Activated T-helper 1 cell treated with anti-CD3 and anti-CD28 coated beads, Interleukin-12 subunit alpha, Interleukin-12 subunit beta, Interleukin-2, Interleukin-4 antibody, amounts not matched to agents 30 ng/mL and 10 ng/mL and 1 ng/mL, durations not matched to agents 14 hours and 24 hours and 36 hours (primary cell): Measurements from ENCODE around the gene RPRD1B. TPM values are rescaled to one million over a fixed set of nuclear protein-coding genes. Genes with fewer than 3 reads are reported as not detected.
"Not testable (repeated sequence)": the region's sequence is repeated elsewhere in the genome, so short reads cannot be mapped to it uniquely, and the experiment has no call there.

Experiments used
- DNase-seq: peaks from one replicate; pipeline ENCODE4 v3.0.0; 2021; ENCODE audit warnings: low spot score
- H3K27ac Mint-ChIP-seq: one replicate; pipeline ENCODE4 v1.8.0; 2021; ENCODE audit warnings: mild to moderate bottlenecking, mixed read lengths
- H3K27me3 Mint-ChIP-seq: one replicate; pipeline ENCODE4 v1.8.0; 2022; ENCODE audit warnings: mild to moderate bottlenecking, moderate library complexity, mixed read lengths; ENCODE audit not compliant: insufficient read depth
- H3K36me3 Mint-ChIP-seq: one replicate; pipeline ENCODE4 v1.8.0; 2021; ENCODE audit warnings: low read depth, mixed read lengths
- H3K4me1 Mint-ChIP-seq: one replicate; pipeline ENCODE4 v1.8.0; 2021; ENCODE audit warnings: low read depth, mixed read lengths
- H3K4me3 Mint-ChIP-seq: one replicate; pipeline ENCODE4 v1.8.0; 2021; ENCODE audit warnings: mild to moderate bottlenecking, moderate library complexity, mixed read lengths
- H3K9me3 Mint-ChIP-seq: one replicate; pipeline ENCODE4 v1.8.0; 2021; ENCODE audit warnings: mixed read lengths
- intact Hi-C: fragments of 100-400 bp; cut with micrococcal nuclease; formaldehyde crosslinking; loops from one replicate; pipeline ENCODE4 v1.15.1; 2024
- total RNA-seq: library from RNA; stranded (reverse); gene quantifications from 2 replicates; pipeline ENCODE4 v1.2.3, GENCODE V29; 2022

Gene RPRD1B
- total RNA-seq, 1 donor from 2014 or later = 48.8 TPM

DNA sequence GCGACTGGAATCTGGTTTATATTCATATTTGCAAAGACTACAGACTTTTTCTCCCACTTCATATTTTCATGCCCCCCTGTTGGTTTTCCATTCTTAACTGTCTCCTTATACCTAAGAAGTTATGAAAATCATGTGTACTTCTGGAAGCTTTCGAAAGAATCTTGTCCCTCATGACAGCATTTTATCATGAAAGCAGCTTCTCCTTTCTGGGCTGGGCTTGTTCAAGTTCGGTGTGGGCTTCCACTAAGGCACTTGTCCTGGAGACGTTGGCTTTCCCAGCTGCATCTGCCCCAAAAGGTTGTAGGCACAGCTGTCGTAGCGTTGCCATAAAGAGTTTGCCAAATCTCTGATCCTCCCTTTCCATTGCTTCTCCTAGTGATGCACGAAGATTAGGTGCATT lies 56.5 kb downstream of the RPRD1B start:
- Mint-ChIP-seq H3K36me3 (peaks cover 36% of the 10 kb centered on the region), H3K4me3 (no peak overlapping the region), H3K4me1 (peaks cover 40% of the 10 kb centered on the region), H3K9me3 (no peaks in the 10 kb centered on the region), H3K27ac (no peak overlapping the region), H3K27me3 (no peaks in the 10 kb centered on the region)
- DNase-seq = no peak
- intact Hi-C loops = no loop called here

DNA sequence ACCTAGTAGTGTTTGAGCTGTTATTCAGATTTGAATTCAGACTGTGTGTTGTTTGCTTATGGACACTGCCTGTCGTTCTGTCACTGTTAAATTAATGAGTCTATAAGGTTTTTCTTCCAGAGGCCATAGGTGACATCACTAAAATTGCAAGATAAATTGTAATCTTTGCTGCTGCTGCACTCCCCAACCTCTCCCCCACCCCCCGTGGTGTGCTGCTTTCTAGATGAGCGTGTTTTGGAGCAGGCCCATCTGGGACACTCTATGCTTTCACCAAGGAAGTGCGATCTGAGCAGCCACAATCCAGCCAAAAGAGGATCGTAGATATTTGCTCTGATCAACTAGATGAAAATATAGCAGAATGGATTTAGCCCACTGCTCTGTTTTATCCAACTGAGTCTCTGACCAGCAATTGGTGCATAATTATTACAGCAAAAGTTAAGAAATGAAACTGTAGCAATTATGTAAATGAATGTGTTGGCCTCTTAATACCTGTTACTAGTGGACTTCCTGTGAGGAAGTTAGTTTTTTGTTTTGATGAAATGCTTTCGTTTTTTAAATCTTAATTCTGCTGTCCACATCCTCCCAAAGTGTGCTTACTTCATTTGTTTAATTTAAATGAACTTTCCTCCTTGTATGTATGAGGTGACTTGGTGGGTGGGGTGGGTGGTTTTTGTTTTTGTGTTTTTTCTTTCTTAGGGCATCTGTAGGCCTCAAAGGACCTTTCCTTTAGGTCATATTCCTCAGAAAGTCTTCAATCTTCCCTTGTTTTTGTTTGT lies 58.1 kb downstream of the RPRD1B start:
- Mint-ChIP-seq H3K4me1 (peaks cover 44% of the 10 kb centered on the region), H3K9me3 (no peaks in the 10 kb centered on the region), H3K4me3 (no peak overlapping the region), H3K27me3 (no peaks in the 10 kb centered on the region), H3K36me3 (peaks cover 31% of the 10 kb centered on the region), H3K27ac (peak overlapping the region; percentile 69)
- no peak for DNase-seq
- intact Hi-C loops = no loop called here

DNA sequence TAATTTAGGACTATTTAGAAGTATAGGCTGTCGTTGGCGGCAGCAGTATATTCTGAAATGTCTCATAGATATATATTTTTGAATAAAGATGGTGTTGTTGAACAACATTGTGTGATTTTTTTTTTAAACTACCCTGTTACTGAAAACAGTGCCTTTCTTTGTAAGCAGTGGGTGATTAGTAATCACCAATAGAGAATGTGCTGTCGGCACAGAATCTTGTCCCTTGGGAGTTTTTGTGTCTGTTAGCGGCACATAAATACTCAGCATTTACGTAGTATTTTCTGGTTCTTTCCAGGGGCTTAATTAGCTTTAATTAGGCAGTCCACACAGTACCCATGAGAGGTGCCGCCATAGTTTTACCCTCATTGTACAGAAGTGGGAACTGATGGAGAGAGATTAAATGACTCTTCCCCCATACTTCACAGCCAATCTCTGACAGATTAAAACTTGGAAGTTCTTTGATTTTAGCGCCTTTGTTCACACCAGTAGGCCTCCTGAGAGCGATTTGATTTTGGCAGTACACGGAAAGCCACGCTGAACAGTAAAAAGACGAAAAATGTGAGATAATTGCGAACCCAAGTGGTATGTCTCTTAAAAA lies 58.8 kb downstream of the RPRD1B start:
- peaks cover 26% of the 10 kb centered on the region for H3K36me3 Mint-ChIP-seq
- H3K4me1 Mint-ChIP-seq = peaks cover 44% of the 10 kb centered on the region
- no peak overlapping the region for H3K4me3 Mint-ChIP-seq
- H3K27me3 Mint-ChIP-seq = no peaks in the 10 kb centered on the region
- intact Hi-C loops = no loop called here
- DNase-seq = no peak
- peak overlapping the region; percentile 69 for H3K27ac Mint-ChIP-seq
- H3K9me3 Mint-ChIP-seq = no peaks in the 10 kb centered on the region

DNA sequence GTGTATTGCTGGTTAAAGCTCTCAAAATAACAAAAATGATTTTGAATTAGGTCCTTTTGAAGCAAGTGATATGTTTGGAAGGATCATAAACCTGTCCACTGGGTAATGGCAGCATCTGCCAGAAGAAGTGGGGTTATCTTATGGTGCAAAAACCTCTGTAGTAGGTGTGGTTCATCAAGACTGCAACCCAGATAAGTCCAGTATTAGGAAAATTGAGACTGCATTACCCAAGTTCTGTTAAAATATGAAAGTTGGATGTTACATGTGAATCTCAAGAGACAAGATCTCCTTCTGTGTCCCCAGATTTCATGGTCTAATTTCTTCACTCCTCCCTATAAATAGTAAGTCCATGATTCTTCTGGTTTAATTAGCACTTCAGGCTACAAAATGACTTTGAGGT lies 59.4 kb downstream of the RPRD1B start:
- Mint-ChIP-seq H3K9me3 (no peaks in the 10 kb centered on the region), H3K27ac (no peak overlapping the region), H3K27me3 (no peaks in the 10 kb centered on the region), H3K4me1 (peaks cover 44% of the 10 kb centered on the region), H3K4me3 (no peak overlapping the region), H3K36me3 (peaks cover 24% of the 10 kb centered on the region)
- no peak for DNase-seq
- intact Hi-C loops = no loop called here

DNA sequence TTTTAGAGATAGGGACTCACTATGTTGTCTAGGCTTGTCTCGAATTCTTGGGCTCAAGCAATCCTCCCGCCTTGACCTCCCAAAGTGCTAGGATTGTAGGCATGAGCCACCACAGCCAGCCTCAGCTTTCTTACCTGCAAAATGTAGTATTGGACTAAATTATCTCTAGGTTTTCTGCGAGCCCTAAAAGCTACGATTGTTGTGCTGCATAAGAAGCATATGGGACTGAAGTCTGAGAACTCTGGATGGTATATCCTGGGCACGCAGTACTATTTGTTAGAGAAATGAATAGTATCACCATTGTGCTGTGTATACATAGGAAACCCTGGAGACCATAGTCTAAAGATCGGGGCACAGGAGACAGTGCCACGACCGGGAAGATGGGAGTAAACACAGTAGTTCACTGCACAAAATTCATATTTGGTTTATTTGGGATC lies 60.1 kb downstream of the RPRD1B start:
- no peaks in the 10 kb centered on the region for H3K27me3 Mint-ChIP-seq
- peaks cover 24% of the 10 kb centered on the region for H3K36me3 Mint-ChIP-seq
- peaks cover 44% of the 10 kb centered on the region for H3K4me1 Mint-ChIP-seq
- H3K4me3 Mint-ChIP-seq = no peak overlapping the region
- intact Hi-C loops = no loop called here
- no peak for DNase-seq
- no peaks in the 10 kb centered on the region for H3K9me3 Mint-ChIP-seq
- H3K27ac Mint-ChIP-seq = no peak overlapping the region

DNA sequence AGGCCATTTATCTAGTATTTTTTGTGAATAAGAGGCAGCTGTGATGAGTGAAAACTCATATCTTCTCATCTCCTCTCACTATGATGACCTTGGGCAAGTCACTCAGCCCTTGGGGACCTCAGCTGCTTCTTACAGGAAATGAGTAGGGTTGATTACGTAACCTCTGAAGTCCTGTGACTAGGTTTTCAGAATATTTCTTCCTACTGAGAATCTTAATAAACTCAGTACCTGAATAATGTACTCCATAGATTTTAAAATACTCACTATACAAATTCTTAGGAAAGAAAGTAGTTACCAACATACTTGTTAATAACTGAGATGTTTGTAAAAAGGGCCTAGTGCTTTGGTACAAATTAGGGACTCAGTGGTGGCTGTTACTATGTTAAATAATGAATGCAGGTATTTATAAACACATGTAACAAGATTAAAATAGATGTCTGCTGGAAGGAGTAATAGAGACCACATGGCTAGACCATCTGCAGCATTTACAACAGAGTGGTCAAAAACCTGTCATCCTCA lies 60.9 kb downstream of the RPRD1B start:
- intact Hi-C loops = no loop called here
- no peaks in the 10 kb centered on the region for H3K27me3 Mint-ChIP-seq
- H3K36me3 Mint-ChIP-seq = peaks cover 23% of the 10 kb centered on the region
- no peaks in the 10 kb centered on the region for H3K9me3 Mint-ChIP-seq
- peak; percentile 30 for DNase-seq
- peak overlapping the region; percentile 4 for H3K4me3 Mint-ChIP-seq
- H3K27ac Mint-ChIP-seq = no peak overlapping the region
- peaks cover 44% of the 10 kb centered on the region for H3K4me1 Mint-ChIP-seq

DNA sequence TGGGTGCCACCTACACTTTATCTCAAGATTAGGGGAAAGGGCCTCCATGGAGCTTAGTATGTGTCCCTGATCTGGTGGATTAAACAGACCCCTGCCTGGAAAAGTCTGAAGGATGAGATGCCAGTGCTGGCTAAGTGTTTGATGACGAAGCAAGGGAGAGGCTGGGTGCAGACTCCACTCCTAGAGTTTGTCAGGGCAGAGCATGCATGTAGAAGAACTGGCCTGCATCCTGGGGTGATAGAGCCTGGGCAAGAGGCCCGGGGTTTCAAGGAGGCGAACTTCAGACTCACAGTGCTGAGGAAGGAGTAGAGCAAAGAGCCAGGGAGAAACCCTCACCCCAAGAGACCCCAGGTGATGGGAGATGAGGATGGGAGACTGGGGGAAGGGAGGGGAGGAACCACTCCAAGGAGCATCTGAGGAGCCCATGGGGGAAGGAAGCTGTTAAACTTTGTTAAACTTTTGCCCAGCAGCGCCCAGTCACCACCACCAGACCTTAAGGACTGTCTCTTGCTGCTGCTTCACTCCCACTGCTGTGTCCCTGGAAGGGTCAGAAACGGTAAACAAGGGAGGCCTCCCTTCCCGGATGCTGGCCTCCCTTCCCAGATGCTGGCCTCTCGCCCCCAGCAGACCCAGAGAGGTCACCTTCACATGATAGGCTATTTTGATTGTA lies 61.6 kb downstream of the RPRD1B start:
- Mint-ChIP-seq H3K4me1 (peaks cover 44% of the 10 kb centered on the region), H3K36me3 (peaks cover 18% of the 10 kb centered on the region), H3K27ac (no peak overlapping the region), H3K4me3 (no peak overlapping the region), H3K27me3 (no peaks in the 10 kb centered on the region), H3K9me3 (no peaks in the 10 kb centered on the region)
- intact Hi-C loops = no loop called here
- DNase-seq = no peak

DNA sequence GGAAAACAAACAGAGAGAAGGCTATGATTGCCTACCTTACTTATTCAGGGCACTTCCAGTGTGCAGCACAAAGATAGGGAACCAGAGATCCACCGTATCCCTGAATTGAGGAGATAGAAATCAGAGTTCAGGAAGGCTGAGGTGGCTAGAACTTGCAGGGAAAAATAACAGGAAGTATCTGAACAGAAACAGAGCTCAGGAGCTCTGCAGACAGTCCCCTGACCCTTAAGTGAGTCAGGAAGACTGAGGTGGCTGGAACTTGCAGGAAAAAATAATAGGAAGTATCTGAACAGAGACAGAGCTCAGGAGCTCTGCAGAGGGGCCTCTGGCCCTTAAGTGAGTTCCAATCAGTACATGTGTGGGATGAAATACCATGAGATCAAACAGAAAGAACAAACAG lies 65.4 kb downstream of the RPRD1B start:
- Mint-ChIP-seq H3K9me3 (no peaks in the 10 kb centered on the region), H3K27ac (no peak overlapping the region), H3K27me3 (no peaks in the 10 kb centered on the region), H3K4me1 (peaks cover 15% of the 10 kb centered on the region), H3K4me3 (no peak overlapping the region), H3K36me3 (peaks cover 5% of the 10 kb centered on the region)
- intact Hi-C loops = no loop called here
- no peak for DNase-seq

DNA sequence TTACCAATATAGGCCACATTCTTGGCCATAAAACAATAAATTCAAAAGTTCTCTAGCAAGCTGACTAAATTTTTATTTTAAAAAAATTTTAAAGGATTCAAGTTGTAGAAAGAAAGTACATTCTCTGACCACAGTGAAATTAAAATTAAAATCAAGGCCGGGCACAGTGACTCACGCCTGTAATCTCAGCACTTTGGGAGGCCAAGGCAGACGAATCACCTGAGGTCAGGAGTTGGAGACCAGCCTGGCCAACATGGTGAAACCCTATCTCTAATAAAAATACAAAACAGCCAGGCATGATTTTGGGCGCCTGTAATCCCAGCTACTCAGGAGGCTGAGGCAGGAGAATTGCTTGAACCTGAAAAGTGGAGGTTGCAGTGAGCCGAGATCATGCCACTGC lies 68.7 kb downstream of the RPRD1B start:
- H3K9me3 Mint-ChIP-seq, H3K27ac Mint-ChIP-seq, intact Hi-C loops, H3K36me3 Mint-ChIP-seq, H3K27me3 Mint-ChIP-seq, DNase-seq, H3K4me1 Mint-ChIP-seq, H3K4me3 Mint-ChIP-seq: not testable (repeated sequence)

DNA sequence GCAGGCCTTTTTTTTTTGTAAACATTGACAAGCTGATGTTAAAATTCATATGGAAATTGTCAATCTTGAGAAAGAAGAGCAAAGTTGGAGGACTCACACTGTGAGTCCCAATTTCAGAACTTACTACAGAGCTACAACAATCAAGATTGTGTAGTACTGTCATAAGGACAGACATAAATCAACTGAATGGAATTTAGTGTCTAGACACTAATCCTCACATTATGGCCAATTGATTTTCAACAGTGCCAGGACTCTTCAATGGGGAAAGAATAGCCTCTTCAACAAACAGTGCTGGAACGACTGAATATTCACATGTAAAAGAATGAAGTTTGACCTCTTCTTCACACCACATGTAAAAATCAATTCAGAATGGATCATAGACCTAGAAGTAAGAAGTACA lies 70.7 kb downstream of the RPRD1B start:
- intact Hi-C loops = no loop called here
- Mint-ChIP-seq H3K9me3 (no peaks in the 10 kb centered on the region), H3K4me3 (no peak overlapping the region), H3K4me1 (no peaks in the 10 kb centered on the region), H3K27ac (no peak overlapping the region), H3K27me3 (peaks cover 5% of the 10 kb centered on the region), H3K36me3 (no peaks in the 10 kb centered on the region)
- no peak for DNase-seq

DNA sequence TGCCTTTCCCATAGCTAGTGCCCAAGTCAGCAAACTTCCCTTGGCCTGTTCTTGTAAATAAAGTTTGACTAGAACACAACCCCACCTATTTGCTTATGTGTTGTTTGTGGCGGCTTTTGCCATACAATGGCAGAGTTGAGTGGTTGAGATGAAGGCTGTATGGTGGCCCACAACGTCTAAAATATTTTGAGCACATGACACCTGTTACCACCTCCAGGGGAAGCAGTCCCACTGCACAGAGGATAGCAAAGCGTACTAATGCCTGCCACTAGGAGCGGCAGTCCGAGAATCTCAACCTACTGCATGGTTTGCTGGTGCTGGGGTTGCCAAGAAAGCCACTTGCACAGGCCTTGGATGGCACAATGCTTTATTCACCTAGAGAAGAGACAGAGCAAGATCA lies 72.9 kb downstream of the RPRD1B start:
- DNase-seq = no peak
- H3K4me3 Mint-ChIP-seq = no peak overlapping the region
- no peaks in the 10 kb centered on the region for H3K9me3 Mint-ChIP-seq

DNA sequence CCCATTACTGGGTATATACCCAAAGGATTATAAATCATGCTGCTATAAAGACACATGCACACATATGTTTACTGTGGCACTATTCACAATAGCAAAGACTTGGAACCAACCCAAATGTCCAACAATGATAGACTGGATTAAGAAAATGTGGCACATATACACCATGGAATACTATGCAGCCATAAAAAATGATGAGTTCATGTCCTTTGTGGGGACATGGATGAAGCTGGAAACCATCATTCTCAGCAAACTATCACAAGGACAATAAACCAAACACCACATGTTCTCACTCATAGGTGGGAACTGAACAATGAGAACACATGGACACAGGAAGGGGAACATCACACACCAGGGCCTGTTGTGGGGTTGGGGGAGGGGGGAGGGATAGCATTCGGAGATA lies 73.8 kb downstream of the RPRD1B start:
- DNase-seq, H3K27ac Mint-ChIP-seq, H3K9me3 Mint-ChIP-seq, H3K36me3 Mint-ChIP-seq, H3K4me3 Mint-ChIP-seq, intact Hi-C loops, H3K27me3 Mint-ChIP-seq, H3K4me1 Mint-ChIP-seq: not testable (repeated sequence)

More for the DNA sequence above, 72.9 kb downstream of the RPRD1B start:
- H3K27ac Mint-ChIP-seq = no peak overlapping the region
- peaks cover 5% of the 10 kb centered on the region for H3K27me3 Mint-ChIP-seq
- intact Hi-C loops = no loop called here
- H3K4me1 Mint-ChIP-seq = no peaks in the 10 kb centered on the region
- H3K36me3 Mint-ChIP-seq = no peaks in the 10 kb centered on the region

DNA sequence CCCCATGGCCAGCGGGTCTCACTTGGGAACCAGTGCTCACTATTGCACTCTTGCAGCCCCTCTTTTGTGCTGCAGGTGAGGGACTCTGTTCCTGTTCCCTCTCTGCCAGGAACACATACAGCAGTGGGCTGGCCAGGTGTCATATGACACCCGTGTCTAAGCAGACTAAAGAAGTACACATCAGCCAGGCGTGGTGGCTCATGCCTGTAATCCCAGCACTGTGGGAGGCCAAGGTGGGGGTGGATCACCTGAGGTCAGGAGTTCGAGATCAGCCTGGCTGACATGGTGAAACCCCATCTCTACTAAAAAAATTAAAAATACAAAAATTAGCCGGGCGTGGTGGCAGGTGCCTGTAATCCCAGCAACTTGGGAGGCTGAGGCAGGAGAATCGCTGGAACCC lies 74.4 kb downstream of the RPRD1B start:
- H3K27ac Mint-ChIP-seq, intact Hi-C loops, H3K9me3 Mint-ChIP-seq, H3K4me3 Mint-ChIP-seq, DNase-seq, H3K36me3 Mint-ChIP-seq, H3K4me1 Mint-ChIP-seq, H3K27me3 Mint-ChIP-seq: not testable (repeated sequence)
